G401.6 (cell line): ENCODE data around the gene ITGB2.

Experiments
- FAIRE-seq: peaks from 2 replicates; lab custom pipeline; 2012; peaks lifted over from hg19 to GRCh38; lab: Jason Lieb, UNC

ITGB2 gene

DNA sequence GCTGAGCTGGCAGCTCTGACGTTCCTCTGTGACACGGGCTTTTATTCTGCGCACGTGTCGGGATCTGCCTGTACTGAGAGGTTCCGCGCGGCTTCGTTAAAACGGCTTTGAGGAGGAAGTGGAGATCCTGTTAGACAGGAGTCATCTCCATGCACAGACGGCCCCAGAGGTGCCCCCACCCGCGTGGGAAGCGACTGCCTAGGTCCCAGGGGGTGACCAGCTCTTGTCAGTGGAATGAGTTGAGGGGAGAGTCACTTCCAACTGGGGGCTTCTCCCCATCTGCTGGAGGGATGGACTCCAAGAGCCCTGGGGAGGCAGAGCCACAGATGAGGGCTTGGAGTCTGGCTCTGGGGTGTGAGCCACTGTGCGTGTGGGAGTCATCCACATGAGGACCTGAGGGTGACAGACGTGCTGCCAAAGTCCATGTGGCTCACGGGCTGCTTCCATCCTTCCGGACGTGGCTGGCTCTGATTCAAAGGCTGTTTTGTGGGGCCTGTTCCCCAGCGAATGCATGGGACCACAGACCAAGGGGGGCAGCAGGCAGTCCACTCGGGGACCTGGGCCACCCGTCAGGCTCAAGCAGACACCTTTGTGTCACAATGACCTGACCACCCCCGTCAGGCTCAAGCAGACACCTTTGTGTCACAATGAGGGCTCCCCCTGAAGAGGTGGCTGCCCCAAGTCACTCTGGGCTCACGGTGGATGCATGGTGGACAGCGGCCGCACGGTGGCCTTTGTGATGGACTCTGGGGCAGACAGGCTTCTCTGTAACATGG lies 74.0 kb downstream of the ITGB2 start:
- no peak for FAIRE-seq

DNA sequence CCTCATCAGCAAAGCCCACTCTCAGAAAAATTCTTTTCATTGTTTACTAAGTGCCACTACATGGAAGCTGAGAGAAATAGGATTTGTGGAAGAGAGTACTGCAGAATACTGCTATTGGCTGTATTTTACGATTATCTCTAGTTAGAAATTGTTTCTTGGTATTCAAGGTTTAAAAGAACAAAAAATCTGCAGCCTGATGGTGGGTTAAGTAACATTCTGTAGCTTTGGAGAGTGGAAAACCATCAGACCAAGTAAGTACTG lies 74.5 kb downstream of the ITGB2 start:
- no peak for FAIRE-seq

DNA sequence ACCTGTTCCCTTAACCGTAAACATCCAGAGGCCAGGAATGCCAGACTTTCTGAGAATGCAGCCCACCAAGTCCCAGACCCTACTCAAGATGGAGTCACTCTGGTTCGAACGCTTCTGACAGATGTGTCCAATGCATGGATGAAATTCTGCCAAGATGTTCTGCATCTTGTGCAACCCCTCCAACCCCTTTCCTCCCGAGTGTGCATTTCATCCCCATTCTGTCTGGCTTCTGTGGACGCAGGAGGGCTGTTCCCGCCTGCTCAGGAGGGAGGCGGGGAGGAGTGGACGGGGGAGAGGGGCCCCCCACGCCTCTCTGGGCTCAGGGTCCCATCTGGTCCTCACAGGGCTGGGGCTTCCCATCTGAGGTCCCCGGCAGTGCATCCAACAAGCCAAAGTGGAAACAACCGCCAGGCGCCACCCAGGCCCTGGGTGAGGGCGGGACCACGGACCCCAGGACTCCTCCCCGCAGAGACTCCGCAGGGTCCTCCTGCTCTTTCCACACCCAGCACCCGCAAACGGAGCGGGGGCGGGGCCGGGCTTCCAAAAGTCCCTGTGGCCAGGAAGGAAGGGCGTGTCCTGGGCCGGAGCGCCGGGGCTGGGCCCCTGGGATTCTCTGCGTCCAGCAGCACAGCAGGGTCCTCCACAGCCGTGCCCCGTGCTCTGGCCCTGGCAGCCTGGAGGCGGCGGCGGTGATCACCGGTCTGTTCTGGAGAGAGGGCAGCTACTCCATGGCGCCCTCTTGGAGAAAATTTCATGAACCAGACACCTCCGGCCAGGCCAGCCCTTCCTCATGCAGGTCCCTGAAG lies 75.1 kb downstream of the ITGB2 start:
- FAIRE-seq, result no peak

DNA sequence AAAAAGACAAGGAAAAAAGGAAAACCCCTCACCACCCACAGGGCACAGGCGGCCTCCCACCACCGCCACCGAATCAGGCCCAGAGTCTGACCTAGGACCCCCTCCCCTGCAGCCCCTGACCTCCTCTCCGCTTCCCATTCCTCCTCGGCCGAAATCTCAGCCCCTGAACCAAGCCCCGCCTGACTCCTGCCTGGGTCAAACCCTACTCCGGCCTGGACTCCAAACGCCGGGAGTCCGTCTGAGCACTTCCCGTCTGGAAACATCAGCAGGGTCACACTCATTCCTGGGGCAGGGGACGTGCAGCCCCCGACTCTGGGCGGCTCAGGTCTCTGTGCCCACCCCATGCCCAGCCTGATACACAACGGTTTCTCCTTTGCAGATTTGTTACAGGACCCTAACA lies 76.4 kb downstream of the ITGB2 start:
- no peak for FAIRE-seq

DNA sequence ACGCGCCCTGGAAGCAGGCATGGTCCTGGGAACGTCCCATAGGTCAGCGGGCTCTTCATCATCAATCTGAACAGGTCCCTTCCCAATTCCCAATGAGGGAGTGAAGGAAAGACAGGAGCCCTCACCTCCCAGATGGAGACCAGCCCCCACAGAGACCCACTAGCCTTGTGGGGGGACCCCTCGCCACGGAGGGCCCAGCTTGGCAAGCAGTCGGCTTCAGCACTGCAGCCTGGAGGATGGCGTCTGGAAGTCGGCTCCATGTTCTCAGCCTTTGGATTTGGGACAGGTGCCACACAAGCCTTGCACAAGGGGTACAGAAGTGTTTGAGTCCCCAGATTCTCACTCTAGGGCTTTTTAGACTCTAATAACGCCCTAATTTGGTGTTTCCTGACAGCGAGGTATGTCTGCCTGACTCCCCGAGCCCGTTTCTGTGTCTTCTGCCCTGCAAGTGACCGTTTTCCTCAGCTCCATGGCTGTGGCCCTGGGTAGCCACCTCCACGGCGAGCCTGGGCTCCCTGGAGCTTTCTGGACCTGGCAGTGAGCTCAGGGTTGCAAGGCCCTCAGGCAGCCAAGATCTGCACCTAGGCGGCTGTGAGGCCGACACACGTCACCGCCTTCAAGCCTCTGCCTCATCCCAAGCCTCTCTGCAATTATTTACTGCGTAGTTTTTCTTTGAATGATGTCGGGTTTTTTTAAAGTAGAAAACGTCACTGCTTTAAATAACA lies 77.8 kb downstream of the ITGB2 start:
- FAIRE-seq, result no peak

DNA sequence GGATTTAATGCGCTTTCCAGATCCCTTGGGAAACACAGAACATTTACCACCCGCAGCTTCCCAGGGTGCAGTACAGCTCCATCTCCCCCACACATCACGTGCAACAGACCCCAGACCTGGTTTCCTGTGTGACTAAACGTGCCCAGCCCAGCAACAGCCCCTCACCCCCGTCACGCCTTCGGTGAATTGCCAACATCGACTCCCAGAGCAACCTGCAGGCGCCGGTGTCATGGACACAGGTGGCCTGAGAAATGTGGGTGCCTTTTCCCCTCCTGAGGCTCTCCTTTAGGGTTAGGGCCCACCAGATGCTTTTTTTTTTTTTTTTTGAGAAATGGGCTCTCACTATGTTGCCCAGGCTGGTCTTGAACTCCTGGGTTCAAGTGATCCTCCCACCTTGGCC lies 78.6 kb downstream of the ITGB2 start:
- FAIRE-seq, result no peak

DNA sequence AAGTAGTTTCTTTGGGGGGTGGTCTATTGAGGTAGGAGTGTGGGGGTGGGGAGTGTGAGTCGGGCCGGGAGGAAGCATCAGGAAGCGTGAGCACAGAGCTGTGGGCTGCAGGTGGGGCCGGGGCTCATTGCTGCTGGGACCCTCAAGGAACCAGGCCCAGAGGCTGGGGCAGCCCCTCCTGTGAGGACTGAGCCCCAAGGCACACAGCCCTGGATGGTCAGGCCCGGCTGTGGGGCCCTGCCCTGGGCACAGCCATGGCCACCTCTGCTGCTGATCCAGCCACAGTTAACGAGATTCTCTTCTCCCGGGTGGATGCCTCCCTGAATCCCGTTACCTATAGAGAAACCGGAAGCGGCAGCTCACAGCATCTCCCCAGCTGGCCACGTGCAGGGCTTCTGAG lies 79.9 kb downstream of the ITGB2 start:
- no peak for FAIRE-seq

DNA sequence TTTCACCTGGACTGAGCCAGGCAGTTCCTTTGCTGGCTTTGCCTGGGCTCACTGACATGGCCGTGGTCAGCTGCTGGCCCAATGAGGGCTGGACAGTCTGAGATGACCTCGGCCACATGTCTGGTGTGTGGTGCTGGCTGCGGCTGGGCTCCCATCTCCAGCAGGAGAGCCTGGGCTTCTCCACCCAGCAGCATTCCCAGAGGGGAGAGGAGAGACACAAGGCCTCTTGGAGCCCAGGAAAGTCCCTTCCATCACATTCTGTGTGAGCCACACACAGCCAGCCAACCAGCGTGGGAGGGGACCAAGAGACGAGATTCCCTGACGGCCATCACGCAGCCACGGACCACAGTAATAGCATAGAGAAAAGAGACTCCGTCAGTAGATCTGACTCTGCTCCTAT lies 81.7 kb downstream of the ITGB2 start:
- no peak for FAIRE-seq

DNA sequence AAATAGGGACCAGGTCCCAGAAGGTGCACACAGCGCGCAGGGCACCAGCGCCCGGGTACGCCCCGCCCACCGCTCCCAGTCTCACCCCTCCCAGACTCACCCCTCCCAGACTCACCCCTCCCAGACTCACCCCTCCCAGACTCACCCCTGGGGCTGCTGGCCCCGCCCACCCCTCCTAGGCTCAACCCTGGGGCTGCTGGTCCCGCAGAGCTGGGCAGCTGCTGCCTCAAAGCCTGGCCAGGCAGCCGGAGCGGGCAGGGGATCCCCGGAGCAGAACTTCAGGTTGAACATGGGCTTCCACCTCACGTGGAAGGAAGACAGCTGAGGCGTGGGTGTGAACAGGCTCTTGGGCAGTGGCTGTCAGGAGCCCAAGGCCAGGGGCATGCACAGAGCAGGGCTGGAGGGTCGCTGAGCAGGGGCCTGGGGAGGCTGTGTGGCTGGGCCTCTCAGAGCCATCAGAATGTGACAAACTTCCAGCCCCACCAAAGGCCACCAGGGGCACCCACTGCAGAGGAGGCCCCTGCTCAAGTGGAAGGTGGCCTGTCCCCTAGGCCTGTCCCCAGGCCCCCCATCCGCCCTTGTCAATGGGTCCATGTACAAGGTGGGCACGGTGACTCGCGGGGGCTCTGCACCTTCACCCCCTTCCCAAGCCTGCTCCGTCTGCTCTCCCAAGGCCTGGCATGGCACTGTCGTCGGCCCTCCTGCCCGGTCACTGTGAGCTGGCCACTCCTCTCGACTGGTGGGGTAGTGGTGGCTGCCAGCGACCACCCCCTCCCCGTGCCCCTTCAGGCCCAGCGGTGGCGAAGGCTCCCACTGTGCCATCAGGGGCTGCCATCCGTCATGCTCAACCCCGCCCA lies 82.4 kb downstream of the ITGB2 start:
- no peak for FAIRE-seq

DNA sequence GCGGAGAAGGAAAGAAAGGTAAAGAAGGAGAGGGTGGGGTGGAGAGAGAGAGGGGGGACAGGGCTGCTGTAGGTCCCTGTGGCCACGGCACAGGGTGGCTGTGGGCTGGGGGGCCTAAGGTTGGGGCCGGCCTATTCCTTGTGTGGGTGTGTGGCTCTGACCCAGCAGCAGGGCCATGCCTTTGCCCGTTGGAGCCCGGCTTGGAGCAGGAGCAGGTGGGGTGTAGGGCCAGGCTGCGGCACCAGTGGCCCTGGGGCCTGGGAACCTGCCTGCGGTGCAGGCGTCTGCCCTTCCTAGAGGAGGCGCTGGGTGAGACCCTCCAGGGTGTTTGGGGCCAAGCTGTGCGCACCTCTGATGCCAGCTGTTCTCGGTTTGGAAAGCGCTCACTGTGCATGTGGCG lies 83.2 kb downstream of the ITGB2 start:
- no peak for FAIRE-seq

DNA sequence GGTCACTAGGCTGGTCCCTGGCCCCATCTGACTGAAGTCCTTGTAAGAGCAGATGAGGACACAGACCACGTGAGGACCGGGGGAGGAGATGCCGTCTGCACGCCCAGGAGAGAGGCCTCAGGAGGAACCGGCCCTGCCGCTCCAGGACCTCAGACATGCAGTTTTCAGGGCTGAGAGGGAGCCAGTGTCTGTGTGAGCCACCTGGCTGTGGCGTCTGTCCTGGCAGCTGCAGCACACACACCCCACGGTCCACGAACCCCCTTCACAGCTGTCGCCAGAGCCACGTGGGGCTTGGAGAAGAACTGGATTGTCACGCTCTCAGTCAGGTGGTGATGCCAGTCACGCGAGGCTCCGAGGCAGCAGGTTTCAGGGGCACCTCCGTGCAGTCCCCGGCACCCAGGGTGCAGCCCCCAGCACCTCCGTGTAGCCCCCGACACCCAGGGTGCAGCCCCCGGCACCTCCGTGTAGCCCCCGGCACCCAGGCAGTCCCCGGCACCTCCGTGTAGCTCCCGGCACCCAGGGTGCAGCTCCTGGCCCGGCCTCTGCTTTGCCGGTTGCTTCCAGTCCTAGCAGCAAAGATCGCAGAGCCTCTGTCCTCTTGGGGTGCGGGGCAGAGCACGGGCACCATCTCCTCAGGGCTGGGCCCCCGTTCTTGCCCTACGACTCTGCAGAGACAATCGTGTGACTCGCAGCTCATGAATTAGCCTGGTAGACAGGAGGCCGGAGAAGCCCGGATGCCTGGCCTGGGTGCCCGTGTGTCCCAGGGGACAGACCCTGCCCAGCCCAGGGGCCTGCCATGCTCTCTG lies 83.8 kb downstream of the ITGB2 start:
- no peak for FAIRE-seq

DNA sequence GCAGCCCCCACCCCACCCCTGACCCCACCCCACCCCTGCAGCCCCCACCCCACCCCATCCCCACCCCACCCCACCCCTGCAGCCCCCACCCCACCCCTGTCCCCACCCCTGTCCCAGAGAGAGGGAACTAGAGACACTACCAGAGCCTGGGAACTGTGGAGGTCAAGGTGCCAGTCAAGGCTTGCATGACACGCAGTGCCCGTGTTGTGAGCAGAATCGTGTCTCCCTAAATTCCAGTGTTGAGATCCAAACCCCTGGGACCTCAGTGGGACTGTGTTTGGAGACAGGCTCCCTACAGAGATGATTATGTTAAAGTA lies 84.4 kb downstream of the ITGB2 start:
- no peak for FAIRE-seq
